Hepatocyte (in vitro differentiated cells): Measurements from ENCODE around the gene COPE.

Experiments used
- EZH2 ChIP-seq: fragments of 200-600 bp; sonication (generic); IDR thresholded peaks from 2 replicates; pipeline ENCODE4 v1.6.1; 2016; ENCODE audit warnings: antibody characterized with exemption, mild to moderate bottlenecking, borderline replicate concordance
- EZH2phosphoT487 ChIP-seq: fragments of 200-600 bp; sonication (generic); IDR thresholded peaks from one replicate; pipeline ENCODE4 v1.6.1; 2018; ENCODE audit warnings: antibody characterized with exemption, mild to moderate bottlenecking, low read depth, moderate library complexity; ENCODE audit not compliant: unreplicated experiment, severe bottlenecking
- TF ChIP-seq, protein P1 (sequence below): fragments of 200-600 bp; sonication (generic); IDR thresholded peaks from 2 replicates; pipeline ENCODE4 v1.5.1; 2016; ENCODE audit warnings: antibody characterized with exemption, mild to moderate bottlenecking; ENCODE audit not compliant: poor library complexity

DNA sequence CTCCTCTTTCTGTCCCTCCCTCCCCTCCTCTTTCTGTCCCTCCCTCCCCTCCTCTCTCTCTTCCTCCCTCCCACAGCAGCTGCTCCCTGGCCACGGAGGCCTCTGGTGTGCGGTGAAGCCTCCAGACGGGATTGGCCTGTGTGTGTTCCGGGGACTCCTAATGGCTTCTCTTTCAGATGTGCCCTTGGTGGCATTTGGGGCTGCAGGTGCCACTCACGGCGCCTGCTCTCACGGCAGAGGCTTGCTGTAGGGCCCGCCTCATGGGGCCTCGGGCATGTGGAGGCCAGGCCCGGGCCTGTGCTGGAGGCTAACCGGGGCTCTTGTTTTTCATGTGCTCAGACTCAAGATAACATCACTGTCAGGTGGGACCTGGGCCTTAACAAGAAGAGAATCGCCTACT is 66.5 kb downstream of the COPE start:
- TF ChIP-seq, protein P1, sequence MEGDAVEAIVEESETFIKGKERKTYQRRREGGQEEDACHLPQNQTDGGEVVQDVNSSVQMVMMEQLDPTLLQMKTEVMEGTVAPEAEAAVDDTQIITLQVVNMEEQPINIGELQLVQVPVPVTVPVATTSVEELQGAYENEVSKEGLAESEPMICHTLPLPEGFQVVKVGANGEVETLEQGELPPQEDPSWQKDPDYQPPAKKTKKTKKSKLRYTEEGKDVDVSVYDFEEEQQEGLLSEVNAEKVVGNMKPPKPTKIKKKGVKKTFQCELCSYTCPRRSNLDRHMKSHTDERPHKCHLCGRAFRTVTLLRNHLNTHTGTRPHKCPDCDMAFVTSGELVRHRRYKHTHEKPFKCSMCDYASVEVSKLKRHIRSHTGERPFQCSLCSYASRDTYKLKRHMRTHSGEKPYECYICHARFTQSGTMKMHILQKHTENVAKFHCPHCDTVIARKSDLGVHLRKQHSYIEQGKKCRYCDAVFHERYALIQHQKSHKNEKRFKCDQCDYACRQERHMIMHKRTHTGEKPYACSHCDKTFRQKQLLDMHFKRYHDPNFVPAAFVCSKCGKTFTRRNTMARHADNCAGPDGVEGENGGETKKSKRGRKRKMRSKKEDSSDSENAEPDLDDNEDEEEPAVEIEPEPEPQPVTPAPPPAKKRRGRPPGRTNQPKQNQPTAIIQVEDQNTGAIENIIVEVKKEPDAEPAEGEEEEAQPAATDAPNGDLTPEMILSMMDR = no peak
- no peak for TF ChIP-seq EZH2phosphoT487
- TF ChIP-seq EZH2 = no peak
